ENCODE measurements around the gene ATP6V0E2.

ATP6V0E2 gene

DNA sequence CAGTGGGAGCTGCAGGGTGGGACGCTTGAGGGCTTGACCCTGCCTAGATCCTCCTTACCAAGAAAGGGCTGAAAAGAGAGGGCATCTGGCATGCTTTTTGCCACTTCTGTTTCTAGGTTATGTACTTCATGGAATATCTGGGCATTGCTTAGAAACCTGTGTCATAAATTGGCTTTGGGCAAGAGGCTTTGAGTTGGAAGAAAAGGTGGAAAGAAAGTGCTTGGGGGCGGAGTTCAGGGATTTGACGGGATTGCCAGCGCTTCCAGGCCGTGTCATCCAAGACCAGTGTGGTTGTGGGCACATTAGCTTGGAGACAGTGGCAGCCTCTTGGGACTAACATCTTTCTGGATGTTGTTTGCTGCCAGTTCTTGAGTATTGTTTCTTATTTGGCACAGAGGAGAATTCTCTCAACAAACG, 34.8 kb upstream of the ATP6V0E2 start:
- DNase-seq (ENCODE audit: low spot score), result peak; percentile 48

DNA sequence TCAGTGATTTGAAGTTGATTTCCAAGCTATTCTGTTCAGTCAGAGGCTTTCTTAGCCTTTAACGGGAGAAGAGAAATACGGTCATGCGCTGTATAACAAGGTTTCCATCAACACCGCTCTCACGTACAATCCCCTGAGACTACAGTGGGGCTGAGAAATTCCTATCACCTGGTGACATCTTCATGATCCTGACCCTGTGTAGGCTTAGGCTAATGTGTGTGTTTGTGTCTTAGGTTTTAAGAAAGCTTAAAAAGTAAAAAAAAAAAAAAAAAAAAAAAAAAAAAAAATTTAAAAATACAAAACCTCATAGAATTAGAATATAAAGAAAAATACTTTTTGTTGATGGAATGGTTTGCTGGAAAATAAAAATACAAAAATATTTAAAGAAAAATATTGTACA, 33.8 kb upstream of the ATP6V0E2 start:
- DNase-seq (ENCODE audit: low spot score), result no peak

DNA sequence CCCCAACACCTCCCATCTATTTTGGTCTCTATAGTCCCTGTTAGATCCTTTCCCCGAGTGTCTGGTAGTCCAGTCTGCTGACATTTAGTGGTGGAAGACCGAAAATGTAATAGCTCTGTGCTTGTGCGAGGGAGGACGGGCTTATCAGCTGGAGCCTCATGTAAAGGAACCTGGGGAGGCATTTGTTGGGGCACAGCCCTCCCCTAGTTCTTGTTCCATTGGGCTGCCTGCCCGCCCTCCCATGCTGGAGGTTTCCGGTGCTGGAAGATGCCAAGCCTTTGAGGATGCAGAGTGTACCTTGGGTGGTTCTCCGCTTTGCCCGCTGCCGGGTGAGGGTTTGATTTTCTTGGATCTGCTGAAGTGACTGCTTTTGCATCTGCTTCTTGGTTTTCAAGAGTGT, 30.2 kb upstream of the ATP6V0E2 start:
- no peak for DNase-seq (ENCODE audit: low spot score)

DNA sequence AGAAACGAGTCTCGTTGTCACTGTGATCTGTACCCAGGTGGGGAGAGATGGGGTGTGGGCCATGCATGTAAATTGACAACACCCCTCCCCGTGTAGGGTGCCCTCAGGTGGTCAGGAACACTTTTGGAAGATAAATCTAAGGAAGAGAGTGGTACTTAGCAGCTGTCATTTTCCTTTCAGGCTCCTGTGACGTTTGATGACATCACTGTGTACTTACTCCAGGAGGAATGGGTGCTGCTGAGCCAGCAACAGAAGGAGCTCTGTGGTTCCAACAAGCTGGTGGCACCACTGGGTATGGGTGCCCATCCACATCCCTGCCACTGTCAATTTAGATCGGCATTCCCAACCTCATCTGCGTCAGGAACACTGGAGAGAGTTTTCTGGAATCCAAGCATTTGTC, 29.3 kb upstream of the ATP6V0E2 start:
- DNase-seq (ENCODE audit: low spot score), result no peak

DNA sequence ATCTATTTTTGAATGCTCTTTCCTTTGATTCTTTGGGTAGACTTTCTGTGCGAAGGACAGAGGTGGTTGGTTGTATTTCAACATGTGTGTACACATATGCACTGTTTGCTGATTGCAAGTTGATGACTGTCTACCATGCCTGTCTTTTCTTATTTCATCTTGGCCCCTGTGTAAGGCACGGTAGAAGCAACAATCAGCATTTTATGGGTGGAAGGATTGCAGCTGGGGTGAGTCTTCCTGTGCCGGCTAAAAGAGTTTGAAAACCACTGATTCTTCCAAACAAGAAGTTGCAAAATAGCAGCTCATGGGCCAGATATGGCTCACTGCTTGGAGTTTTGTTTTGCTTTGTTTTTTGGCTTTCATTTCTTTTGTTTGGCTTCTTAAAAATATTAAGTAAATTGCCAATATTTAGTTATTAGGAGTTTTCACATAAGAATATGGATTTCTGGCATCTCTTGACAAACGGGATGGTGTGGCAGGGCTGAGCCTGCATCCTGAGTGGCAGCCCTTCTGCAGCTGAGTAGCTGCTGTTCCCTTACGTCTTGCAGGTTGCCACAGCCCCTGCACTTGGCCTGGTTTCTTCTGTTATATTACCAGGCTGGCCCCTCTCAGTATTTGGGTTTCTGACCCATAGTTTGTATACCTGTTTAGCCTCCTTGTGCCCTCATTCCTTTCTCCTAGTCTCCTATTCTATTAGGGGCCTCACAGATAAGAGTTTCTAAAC, 28.4 kb upstream of the ATP6V0E2 start:
- DNase-seq (ENCODE audit: low spot score), result no peak

DNA sequence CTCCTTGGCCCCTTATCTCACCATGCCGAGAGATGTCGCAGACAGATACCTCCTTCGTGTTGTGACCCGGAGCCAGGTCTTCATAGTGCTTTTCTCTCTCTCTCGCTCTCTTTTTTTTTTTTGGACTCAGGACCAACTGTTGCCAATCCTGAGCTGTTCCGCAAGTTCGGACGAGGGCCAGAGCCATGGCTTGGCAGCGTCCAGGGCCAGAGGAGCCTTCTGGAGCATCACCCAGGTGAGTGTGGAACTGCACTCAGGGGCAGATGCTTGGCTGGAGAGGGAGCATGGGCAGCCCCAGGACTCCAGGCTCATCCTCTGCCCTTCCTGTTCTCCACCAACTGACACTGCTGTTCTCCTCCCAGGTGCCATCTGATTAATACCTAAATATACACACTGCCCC, 27.7 kb upstream of the ATP6V0E2 start:
- no peak for DNase-seq (ENCODE audit: low spot score)

DNA sequence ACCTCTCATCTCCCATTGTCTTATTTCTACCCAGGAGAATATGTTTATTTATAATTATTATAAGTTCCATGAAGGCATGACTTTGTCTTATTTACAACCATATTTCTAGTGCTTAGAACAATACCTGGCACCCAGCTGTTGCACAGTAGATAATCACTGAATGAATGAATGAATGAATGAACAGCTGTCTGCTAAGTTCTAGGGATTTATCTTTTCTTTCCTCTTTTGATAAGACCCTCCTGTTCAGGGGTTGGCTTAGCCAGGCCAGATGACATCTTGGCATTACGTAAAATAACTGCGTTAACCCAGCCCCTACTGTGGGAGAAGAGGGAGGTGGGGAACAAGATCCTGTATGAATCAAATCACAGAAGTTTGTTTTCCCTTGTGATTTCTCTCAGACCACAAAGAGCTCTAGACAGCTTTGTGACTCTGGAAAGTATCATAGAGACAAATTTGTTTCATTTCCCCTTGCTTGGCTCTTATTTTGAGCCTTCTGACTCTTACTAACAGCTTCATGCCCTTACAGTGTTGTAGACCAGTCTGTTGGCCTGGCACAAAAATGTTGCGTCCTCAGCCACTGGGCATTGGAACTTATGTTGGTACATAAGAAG, 27.2 kb upstream of the ATP6V0E2 start:
- DNase-seq (ENCODE audit: low spot score), result no peak

DNA sequence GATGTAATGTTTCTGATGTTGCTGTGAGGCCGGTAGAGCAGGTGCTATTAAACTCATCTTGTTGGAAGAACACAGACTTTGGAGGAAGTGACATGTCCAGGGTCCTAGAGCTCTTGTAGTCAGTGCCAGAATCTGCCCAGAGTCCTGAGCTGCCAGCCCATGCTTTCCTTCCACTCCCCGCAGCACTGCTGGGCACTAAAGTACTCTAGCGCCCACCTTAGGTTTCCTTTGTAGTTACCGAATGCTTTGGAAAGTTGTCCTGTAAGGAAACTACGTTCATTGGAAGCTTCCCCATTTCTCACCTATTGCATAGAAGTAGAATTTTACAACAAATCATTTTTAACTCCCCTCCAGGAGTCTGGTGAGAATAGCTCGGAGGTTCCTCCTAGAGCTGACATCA, 24.6 kb upstream of the ATP6V0E2 start:
- no peak for DNase-seq (ENCODE audit: low spot score)

DNA sequence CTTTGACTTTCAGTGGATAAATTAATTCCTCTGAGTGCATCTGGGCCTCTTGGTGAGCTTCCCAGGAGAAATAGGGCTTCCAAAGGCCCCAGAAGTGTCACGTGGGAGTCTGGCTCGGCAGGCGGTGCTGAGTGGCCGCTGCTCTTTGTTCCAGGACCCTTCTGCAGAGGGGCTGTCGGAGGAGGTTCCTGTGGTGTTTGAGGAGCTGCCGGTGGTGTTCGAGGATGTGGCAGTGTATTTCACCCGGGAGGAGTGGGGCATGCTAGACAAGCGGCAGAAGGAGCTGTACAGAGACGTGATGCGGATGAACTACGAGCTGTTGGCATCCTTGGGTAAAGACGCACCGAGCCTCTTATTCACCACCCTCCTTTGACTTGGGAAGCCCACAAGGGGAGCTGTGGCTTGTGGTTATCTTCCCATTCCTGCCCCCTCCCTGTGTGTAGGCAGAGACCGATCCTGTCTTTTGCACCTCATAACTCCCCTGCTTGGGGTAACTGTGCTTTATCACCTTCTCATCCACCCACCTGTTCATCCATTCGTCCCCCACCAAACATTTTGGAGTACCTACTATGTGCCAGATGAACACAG, 23.7 kb upstream of the ATP6V0E2 start:
- no peak for DNase-seq (ENCODE audit: low spot score)

DNA sequence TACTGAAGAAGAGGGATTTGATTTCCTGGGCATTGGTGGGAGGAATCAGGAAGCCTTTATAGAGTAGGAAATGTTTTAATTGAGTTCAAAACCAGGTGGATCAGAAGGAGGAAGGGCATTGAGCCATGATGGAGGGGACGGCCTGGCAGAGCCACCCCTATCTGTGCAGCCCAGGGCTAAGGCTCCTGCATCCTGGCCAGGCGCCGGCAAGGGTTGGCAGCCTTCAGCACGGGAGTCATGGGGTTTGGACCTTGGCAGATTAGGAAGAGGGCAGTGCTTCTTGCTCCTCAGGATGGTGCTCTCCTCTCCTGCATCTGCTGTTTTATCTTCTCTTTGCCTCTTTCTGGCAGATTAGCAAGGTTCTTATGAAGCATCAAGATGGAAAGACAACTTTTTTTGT, 23.1 kb upstream of the ATP6V0E2 start:
- DNase-seq (ENCODE audit: low spot score), result no peak

DNA sequence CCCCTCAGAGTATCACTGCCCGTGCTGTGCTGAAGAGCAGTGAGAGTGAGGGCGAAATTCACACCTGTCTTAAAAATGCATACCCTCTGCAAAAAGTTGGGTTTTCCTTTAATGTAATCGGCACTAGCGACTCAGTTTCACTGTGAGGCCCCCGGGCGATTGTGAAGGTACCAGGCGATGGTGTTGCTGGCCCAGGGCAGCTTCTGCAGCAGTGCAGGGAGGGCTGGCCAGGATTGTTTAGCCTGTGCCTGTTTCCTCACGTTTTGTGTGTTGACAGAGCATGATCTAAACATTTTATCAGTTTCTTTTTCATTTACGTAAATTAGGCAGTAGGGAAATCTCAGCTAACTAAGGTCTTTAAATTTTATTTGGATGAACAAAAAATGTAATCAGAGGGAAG, 22.3 kb upstream of the ATP6V0E2 start:
- DNase-seq (ENCODE audit: low spot score), result no peak

DNA sequence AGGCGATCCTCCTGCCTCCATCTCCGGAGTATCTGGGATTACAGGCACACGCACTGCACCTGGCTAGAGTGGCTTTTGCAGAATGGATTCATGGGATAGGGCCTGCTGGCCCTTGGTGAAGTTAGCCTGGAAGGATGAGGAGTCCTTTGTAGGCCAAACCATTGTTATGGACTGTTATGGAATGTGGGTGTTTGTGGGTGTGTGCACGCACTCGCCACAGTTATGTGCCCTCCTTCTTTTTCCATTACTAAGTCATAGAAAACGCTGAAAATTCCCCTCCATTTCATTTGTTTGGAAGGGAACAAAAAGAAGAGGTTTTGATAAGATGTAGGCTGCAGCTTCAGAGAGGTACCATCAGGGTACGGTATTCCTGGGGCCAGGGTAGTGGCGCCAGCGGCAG, 20.6 kb upstream of the ATP6V0E2 start:
- peak; percentile 13 for DNase-seq (ENCODE audit: low spot score)

DNA sequence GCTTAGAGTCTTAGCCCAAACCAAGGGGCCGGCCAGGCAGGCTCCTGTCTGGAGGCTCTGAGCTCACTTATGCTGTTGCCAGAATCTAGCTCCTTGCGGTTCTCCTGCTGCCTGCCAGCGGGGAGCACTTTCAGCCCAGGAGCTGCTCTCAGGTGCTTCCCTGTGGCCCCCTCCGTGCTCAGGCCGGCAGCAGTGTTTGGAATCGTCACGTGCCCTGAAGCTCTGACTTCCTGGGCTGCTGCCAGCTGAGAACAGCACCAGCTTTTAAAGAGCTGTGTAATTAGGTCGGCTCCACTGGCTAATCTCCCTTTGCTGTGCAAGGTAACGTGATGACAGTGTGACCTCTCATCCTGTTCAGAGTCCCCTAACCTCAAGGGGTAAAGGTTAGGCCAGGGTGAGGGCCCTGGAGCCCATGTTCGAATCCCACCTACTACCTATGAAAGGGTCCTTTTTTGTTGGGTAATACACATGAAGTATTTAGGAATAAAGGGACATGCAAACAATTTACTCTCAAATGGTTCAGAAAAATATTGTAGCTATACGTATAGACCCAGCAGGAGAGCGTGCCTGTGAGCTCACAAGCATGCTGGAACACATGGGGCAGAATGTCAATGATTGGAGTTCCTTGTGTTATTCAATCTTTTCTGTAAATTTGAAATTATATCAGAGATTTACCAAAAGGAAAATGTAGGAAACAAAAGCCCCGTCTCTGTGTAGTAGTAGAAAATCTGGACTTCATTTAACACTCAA, 19.0 kb upstream of the ATP6V0E2 start:
- peak; percentile 50 for DNase-seq (ENCODE audit: low spot score)

DNA sequence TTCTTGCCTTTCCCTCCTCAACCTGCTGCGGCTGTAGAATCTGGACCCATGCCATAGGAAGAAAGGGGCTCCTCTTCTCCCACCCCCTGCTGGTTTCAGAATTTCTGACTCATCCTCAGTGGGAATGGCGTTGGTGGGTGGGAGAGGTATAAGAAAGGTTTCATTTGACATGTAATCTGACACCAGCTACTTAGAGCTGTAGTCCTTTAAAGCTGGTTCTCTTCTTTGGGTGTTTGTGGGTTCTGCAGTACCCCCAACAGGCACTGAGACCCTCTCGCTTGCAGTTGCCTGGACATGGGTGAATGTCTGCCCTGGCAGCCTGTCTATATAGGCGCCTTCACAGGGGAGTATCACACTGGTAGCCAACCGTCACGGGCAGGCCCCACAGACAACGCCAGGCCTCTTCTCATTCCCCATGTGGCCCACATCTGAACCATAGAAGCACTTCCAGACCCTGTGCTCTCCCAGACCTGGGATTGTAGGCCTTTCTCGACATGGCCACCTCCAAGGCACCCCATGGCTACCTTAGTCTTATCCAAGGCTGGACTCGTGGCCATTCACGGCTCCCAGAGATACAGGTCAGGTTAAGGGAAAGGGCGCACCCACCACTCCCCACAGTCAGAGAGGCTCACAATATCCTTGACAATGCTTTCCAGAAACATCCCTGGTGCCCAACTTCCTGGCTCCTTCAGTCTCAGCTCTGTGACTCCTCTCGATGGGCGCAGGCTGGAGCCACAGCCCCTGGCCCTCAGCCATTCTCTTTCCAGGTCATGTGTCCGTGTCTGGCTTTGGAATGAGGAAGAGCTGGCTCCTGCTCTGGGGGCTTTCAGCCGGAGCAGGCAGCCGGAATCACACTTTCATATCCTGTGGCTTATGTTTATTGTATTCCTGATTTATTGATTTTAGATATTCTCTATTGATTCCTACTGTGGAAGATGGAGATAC, 18.1 kb upstream of the ATP6V0E2 start:
- peak; percentile 57 for DNase-seq (ENCODE audit: low spot score)

DNA sequence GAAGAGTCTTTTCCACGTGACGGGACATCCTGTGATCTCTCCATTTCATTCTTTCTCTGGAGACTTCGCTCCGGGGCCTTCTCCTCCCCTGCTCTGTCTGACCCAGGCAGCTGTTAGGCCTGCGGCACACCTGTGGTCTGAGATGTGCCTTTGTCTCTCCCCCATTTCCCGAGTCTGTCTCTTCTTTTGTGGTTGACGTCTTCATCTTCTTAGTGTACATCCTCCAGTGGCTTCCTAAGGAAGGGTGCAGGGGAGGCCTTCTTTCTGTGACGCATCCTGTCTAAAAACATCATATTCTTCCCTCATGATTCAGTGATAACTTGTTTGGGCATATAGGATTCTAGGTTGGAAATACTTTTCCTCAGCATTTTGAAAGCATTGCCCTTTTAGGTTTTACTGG, 17.2 kb upstream of the ATP6V0E2 start:
- no peak for DNase-seq (ENCODE audit: low spot score)

DNA sequence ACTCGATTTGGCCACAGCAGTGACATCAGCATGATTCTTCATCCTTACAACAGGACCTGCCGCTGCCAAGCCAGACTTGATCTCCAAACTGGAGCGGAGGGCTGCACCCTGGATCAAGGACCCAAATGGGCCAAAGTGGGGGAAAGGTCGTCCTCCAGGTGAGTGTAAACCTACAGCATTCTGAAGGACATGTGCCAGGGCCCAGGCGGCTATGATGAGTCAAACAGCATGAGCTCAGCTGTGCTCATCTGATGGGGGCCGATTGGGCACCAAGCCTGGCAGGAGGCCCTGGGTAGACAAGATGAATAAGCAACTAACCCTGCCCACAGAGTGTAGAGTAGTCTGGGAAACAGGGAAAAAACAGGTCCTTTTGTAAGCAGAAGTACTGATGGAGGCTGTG, 14.4 kb upstream of the ATP6V0E2 start:
- no peak for DNase-seq (ENCODE audit: low spot score)

DNA sequence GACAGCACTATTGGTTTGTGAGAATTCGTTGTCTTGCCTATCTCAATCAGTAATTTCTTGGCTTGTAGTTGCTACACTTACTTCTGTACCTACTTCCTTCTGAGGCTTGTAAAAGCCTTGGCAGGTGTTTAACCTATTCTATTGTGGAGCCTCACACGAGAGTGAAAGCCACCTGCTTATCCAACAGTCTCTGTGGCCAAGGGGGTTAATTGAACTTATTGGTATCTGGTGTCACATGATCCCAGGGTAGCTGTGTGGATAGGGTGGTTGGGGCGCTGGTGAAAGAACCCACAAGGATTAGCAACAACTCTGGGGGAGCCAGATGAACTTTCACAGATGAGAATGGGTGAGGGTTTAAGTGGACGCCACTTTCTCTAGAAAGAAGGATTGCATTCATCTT, 13.9 kb upstream of the ATP6V0E2 start:
- no peak for DNase-seq (ENCODE audit: low spot score)

DNA sequence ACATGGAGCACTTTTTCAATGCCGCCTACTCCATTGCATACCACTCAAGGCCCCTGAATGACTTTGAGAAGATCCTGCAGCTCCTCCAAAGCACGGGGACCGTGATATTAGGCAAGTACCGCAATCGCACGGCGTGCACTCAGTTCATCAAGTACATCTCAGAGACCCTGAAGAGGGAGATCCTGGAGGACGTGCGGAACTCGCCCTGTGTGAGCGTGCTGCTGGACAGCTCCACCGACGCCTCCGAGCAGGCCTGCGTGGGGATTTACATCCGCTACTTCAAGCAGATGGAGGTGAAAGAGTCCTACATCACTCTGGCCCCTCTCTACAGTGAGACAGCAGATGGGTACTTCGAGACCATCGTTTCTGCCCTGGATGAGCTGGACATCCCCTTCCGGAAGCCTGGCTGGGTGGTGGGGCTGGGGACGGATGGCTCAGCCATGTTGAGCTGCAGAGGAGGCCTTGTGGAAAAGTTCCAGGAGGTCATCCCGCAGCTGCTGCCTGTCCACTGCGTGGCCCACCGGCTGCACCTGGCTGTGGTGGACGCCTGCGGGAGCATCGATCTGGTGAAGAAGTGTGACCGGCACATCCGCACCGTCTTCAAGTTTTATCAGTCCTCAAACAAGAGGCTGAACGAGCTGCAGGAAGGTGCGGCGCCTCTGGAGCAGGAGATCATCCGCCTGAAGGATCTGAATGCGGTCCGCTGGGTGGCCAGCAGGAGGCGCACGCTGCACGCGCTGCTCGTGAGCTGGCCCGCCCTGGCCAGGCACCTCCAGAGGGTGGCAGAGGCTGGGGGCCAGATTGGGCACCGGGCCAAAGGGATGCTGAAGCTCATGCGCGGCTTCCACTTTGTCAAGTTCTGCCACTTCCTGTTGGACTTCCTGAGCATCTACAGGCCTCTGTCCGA, 12.7 kb upstream of the ATP6V0E2 start:
- DNase-seq (ENCODE audit: low spot score), result no peak

DNA sequence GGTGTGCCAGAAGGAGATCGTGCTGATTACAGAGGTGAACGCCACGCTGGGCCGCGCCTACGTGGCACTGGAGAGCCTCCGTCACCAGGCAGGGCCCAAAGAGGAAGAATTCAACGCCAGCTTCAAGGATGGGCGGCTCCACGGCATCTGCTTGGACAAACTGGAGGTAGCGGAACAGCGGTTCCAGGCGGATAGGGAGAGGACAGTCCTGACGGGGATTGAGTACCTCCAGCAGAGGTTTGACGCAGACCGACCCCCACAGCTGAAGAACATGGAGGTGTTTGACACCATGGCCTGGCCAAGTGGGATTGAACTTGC, 12.1 kb upstream of the ATP6V0E2 start:
- DNase-seq (ENCODE audit: low spot score), result no peak

DNA sequence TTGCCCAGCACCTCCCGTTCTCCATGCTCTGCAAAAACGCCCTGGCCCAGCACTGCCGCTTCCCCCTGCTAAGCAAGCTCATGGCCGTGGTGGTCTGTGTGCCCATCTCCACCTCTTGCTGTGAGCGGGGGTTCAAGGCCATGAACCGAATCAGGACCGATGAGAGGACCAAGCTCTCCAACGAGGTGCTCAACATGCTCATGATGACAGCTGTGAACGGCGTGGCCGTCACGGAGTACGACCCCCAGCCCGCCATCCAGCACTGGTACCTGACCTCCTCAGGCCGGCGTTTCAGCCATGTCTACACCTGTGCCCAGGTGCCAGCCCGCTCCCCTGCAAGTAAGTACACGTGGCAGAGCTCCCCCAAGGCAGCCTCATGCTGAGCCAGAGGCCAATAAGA, 11.6 kb upstream of the ATP6V0E2 start:
- no peak for DNase-seq (ENCODE audit: low spot score)

DNA sequence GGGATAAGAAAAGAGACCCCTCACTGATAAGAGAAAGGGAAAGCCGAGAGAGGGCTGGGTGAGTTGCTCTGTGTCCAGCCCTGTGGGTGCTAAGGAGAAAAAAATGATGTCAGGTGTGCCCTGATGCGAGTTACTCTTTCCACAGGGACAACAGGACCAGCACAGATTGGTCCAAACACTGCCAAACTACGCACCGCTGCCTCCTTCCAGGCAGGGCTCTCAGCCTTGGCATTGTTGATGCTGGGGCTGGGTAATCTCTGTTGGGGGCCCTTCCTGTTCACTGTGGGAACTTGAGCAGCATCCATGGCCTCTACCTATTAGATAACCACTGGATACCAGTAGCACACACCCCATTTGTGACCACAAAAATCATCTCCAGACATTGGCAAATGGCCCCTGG, 10.3 kb upstream of the ATP6V0E2 start:
- DNase-seq (ENCODE audit: low spot score), result no peak
